RKO (cell line): ENCODE measurements around the gene OR1F1.
"Not testable (repeated sequence)": the region's sequence is repeated elsewhere in the genome, so short reads cannot be mapped to it uniquely, and the experiment has no call there.

ENCODE experiments used
- DNase-seq: peaks from one replicate; pipeline ENCODE4 v3.0.0-alpha.2; 2016; ENCODE audit warnings: low spot score

The OR1F1 gene

DNA sequence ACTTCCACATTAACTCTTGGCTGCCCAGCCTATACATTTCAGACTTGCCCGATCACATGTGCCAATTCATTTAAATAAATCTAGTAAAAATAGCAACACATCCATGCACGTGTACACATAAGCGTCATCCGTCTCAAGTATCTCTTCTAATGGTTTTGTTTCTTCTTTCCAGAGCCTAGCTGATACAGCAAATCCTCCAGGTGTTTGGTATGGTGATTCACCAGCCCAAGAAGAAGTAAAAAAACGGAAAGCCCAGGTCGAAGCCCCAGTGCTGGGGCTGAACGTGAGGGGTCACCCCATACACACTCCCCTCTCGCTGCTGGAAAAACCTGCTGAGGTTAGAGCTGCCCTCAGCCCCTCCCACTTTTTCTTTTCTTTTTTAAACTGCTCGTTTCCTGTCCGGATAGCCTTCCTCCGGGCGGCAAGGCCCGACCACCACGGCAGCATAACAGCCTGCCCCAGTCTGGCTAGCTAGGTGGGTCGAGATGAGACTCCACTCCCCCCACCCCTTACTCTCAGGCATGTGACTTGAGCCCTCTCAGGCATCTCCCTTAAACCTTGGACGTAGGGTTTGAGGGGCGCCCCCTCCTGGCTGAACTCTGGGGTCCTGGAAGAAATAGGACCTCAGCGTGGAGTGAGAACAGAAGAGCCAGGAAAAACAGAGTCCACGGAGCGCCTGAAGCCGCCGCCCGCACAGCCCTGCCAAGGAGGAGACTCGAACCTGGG, 13.9 kb upstream of the OR1F1 start:
- peak; percentile 56 for DNase-seq

DNA sequence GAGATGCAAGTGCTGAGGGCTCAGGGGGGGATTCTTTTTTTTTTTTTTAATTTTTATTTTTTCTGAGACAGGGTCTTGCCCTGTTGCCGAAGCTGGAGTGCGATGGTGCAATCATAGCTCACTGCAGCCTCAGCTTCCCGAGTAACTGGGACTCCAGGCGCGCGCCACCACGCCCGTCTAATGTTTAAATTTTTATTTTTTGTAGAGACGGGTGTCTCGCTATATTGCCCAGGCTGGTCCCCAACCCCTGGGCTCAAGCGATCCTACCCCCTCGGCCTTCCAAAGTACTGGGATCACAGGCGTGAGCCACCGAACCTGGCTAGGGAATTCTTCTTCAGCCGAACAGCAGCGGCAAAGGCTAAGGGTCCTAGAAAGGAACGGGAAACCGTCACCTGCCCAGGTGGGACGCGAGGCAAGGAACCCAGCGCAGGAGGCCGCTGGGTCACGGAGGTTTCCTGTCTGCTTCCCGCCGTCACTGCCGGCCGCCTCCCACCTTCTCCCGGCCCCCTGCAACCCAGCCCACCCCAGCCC, 13.3 kb upstream of the OR1F1 start:
- DNase-seq, result no peak

DNA sequence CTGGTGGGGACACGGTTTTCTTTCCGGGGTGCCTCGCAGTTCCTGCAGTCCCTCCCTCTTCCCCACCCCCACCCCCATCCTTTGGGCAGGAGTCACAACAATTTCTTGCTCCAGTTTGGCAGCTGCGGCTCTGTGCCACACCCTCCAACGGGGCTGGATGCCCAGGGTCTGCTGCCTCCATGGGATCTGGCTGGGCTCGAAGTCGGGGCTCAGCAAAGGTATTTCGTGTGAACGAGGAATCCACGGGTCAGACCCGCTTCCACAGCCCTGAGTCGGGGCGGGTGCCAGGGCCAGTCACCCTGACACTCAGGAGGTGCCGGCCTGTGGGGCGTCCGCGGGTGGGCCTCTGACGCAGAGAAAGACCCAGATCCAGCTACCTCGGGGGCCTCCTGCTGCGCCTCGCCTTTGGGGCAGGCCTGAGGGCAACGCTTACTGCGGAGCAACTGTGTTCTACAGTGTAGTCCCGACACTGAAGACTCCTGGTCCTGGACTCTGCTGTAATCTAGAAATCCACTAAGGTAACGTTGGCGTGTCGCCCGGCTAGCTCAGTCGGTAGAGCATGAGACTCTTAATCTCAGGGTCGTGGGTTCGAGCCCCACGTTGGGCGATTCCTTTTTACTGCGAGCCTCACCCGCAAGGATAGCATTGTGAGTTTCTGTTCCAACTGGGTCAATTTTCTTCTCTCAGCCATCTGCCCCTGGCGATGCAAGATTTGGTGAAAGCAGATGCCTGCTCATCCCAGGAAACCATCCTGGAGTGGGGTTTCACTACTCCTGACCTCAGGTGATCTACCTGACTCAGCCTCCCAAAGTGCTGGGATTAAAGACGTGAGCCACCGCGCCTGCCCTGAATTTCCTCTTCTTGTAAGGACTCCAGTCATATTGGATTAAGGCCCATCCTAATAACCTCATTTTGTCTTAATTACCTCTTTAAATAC, 12.6 kb upstream of the OR1F1 start:
- no peak for DNase-seq

DNA sequence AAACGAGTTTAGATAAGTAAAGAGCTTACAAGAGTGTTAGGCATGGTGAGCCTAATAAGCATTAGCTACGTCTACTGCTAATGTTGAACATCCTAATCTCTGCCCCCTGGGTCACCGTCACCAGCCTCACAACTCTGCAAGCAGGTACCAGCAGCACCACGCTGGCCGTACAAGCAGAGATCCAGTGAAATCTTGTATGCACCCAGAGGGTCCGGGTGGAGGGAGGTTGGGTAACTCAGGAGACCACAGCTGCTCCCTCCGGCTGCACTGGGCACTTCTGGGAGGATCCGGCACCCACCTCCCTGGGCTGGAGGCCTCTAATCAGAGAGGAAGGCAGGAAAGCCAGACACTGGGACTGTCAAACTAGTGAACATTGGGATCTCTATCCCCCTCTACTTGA, 8.4 kb upstream of the OR1F1 start:
- DNase-seq, result no peak

DNA sequence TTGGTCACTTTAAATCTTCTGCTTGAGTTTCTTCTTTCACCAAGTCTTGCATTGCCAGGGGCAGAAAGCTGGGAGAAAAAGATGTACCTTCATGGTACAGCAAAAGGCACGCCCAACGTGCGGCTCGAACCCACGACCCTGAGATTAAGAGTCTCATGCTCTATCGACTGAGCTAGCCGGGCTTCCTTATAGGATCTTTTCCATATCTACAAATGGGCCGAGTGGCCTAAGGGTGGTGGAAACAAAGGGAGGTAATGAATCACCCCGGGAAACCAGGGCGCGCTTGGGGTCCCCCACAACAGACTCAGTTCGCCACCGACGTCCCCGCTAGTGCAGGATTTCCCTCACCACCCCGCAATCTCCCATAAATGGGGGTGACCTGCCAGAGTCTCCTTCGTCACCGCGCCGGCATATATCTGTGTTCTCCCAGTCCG, 7.5 kb upstream of the OR1F1 start:
- DNase-seq, result no peak

DNA sequence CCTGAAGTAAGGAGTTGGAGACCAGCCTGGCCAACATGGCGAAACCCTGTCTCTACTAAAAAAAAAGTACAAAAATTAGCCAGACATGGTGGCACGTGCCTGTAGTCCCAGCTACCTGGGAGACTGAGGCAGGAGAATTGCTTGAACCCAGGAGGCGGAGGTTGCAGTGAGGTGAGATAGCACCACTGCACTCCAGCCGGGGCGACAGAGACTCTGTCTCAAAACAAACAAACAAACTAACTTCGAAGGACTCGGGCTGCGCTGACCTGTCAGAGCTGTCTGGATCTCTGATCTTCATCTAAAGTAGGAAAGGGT, 5.8 kb upstream of the OR1F1 start:
- DNase-seq, result not testable (repeated sequence)

DNA sequence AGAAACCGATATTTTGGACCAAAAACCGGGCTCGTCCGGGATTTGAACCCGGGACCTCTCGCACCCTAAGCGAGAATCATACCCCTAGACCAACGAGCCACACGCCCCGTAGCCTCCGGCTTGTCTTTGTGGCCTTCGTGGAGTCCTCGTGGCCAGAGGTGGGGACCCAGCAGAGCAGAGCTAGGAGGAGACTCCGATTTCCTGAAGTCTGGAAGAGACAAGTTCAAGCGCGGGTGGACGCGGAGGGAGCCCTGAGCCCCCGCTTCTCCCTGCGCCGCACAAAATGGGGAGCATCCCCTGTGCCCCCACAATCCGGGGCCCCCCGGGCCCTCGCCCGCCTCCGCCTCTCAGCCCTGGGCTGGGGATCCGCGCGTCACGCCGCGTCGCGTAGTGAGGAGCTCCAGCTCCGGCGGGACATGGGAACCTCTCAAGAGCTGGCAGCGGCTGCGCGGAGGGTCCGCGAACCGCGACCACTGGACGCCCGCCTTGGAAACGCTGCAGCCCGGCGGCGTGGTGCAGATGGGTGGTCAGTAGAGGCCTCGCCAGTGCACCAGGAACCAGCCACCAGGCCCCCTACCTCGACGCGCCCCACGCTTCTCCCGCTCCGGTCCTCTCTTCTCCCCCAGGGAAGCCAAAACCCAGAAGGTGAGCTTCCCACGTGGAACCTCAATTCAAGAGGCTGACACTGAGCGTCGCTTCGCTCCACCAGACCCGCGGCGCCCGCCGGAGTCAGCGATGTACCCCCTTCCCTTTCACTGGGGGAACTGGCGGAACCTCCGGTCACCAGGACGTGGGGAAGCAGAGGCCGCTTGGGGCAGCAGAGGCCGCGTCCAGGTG, 5.2 kb upstream of the OR1F1 start:
- no peak for DNase-seq

DNA sequence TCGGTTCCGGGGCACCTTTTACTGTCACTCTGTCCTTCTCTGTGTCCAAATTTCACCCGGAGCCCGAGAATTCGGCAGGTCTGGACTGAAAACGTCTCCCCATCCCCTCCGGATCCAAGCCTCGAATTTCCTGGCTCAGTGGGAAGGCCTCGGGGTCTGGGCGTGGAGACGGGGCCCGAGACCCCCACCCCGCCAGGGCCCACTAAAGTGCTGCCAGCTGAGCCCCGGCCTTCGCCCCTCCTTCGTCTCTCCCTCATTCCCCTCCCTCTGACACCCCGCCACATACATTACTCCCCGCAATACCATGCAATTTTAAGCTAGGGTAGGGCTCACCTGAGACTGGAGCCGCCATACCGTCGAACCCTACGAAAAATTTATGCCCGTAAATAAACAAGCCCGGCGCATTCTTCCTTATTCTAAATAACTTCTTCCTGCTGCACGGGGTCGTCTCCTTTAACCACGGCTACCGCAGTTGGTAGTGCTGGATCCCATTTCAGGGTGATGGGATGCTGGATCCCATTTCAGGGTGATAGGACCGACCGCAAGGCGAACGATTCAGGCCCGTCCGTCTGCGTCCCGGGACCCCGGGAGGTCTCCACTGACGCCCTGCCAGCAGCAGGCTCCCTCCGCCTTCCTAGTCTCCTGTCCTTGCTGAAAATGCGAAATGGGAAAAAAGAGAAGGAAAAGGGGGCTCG, 4.4 kb upstream of the OR1F1 start:
- DNase-seq, result no peak

DNA sequence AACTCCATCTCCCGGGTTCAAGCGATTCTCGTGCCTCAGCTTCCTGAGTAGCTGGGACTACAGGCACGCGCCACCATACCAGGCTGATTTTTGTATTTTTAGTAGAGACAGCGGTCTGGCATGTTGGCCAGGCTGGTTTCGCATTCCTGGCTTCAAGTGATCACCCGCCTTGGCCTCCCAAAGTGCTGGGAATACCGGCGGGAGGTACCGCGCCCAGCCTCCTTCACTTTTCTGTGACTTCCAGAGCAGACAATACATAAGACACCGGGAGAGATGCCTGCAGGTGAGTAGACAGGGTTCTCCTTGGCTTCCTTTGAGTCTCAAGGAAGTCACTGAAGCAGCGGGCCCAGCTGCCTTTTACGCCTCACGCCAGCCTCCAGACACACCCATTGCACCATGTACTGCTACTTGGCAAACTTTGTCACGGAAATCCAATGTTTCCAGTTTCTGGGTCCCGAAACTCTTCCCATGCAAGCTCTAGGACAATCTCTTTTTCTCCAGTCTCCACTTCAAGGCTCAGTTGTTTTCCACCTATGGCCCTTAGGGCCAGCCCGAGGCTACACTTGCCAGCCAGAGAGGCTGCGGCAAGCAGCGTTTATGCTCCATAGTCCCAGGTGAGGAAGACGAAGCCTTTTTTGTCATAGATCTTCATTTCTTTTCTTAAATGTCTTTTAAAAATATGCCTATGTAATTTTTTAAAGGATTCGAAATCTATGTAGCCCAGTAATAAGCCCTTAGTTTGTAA, 886 bp upstream of the OR1F1 start:
- no peak for DNase-seq

DNA sequence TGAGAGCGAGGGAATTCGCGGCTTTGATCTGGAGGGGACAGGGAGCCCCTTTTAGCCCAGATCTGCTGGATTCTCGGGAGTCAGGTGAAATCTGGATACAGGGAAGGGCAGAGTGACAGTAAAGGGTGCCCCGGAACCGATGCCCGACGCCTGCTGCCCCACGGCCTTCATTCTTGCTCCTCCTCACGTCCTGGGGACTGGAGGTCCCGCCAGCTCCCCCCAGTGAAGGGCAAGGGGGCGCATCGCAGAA, 596 bp downstream of the OR1F1 start:
- DNase-seq, result no peak

DNA sequence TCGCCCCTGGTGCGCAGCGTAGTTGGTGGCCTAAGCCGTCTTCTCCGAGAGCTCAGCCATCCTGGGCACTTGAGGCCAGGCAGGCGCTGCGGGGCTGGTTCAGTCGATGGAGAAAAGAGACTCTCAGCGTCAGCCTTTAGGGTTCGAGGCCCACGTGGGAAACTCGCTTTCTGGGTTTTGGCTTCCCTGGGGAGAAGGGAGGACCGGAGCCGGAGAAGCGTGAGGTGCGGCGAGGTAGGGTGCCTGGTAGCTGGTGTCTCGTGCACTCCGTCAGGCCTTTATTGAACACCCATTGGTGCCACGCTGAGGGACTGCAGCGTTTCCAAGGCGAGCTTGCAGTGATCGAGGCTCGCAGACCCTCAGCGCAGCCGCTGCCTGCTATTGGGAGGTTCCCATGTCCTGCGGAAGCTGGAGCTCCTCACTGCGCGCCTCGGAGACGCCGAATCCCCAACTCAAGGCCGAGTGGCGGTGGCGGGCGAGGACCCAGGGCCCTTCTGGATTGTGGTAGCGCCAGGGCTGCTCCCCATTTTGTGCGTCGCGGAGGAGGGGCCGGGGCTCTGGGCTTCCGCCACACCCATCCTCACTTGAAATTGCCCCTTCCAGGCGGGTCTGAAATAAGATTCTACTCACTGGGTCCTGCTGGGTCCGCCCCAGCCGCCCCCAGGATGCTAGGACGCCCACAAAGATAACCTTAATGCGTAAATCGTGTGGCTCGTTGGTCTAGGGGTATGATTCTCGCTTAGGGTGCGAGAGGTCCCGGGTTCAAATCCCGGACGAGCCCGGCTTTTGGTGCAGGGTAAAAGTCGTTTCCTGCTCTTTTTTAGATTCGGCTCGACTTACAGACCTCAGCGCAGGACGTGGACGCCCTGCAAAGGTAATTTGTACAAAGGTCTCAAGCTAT, 1.2 kb downstream of the OR1F1 start:
- DNase-seq, result no peak

DNA sequence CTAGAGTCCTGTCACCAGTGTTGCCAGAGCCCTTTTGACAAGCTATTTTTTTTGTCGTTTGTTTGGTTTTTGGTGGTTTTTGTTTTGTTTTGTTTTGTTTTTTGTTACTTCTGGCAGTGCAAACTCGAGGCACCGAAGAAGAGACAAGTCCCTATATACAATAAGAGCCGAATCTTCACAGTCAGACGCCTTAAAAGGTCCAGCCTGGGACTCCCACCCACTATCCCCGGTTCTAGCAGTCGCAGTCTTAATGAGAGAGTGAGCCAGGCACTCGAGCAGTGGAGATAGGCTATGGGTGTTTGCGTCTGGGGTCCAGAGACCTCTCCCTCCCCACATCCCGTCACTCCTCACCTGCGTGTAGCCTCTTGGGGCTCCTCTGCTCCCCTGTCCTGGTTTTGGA, 1.9 kb downstream of the OR1F1 start:
- no peak for DNase-seq

DNA sequence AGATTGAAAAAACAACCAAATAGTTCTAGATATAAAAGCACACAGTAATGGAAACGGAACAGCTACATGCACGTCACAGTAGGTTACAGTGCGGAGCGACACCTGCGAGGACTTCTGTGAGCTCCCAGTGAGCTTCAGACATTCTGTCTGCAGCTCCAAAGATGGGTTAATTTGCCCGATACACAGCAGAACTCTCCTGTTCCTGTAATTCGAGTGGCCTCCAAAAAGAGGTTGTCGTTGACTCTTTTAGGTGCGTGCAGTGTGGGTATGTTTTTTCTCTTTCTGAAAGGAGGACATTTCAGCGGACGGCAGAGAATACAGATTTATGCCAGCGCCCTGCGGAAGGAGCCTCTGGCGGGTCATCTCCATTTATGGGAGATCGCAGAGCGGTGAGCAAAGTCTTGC, 2.9 kb downstream of the OR1F1 start:
- no peak for DNase-seq

DNA sequence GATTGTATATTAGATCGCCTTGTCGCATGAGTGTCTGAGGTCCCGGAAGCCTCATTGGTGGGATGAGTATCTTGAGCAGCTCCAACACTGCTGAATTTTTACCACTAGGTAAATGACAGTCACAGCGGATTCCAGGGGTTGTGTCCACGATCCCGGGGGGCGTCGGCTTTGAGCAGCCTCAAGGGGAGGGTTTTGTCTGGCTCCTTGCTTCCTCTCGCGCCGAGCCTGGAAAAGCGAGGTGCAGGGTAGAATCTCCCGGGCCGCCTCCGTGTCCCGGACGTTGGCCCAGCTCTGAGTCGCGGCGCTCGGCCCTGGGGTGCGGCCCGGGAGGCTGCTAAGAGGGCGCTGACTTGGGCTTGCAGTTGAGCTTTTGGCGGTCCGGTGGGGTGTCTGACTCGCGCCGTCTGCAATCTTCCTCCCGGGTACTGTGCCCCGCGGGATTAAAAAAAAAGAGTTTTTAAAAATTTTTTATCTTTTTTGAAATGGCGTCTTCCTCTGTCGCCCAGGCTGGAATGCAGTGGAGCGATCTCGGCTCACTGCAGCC, 4.5 kb downstream of the OR1F1 start:
- no peak for DNase-seq

DNA sequence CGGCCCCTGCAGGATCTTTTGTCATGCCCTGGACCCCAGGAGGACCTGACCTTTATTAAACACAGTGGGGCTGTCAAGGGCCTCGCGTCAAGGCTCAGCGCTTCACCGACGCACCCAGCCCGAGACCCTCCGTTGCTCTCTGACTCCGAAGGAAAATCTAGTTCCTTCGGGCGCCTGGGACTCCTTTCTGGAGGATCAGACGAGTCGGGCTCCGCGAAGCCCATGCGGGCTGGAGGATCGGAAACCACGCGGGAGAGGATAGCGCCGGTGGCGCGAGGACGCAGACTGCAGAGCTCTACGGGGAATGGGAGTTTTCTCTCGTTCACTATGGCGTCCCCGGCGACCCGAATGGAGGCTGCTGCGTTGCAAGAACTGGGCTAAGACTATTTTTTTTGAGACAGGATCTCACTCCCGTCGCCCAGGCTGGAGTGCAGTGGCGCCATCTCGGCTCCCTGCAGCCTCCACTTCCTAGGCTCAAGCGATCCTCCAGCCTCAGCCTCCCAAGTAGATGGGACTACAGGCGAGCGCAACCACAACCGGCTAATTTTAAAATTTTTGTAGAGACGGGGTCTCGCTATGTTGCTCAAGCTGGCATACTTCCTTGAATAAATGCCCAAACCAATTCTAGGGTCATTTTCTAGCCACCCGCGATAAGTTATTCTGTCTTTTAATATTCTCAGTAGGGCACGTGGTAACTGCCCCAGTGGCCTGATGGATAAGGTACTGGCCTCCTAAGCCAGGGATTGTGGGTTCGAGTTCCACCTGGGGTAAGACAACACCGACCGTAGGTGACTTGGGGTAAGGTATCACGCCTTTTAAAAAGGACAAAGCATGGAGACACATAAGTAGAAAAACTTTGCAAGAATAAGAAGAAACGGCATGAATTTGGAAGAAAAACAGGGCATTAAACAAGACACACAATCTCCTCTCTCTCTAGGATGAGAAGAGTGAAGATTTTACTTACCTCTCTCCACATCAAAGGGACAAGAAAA, 5.5 kb downstream of the OR1F1 start:
- no peak for DNase-seq

DNA sequence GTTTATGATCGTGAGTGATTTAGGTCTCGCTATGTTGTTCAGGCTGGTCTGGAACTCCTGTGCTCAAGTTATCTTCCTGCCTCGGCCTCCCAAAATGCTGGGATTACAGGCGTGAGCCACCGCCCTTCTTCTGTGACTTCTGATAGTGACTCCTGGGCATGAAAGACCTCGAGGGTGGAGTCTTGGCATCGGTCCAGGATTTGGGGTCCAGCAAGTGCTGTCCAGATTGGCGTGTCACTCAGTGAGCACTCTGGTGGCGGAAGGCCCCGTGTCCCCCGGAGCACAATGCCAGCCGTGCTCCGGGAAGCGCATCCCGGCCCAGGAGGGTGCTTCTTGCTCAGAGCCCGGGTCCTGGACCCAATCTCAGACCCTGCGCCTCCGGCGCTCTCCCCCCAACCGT, 6.8 kb downstream of the OR1F1 start:
- no peak for DNase-seq

DNA sequence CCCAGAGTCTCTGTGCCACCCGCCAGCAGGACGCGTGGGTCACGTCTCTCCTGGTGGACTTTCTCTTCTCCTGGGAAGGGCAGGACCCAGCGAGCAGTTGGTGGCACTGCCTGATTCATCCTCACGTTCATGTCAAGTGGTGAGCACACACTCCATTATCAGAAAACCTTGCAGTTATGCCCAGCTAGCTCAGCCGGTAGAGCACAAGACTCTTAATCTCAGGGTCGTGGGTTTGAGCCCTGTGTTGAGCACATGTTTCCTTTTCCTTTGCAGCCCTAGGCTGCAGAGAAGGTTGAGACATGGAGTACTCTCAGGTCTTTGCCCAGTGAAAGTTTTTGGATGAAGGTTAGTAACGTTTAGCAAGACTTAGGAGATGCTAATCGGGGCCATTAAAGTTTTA, 8.0 kb downstream of the OR1F1 start:
- DNase-seq, result no peak

DNA sequence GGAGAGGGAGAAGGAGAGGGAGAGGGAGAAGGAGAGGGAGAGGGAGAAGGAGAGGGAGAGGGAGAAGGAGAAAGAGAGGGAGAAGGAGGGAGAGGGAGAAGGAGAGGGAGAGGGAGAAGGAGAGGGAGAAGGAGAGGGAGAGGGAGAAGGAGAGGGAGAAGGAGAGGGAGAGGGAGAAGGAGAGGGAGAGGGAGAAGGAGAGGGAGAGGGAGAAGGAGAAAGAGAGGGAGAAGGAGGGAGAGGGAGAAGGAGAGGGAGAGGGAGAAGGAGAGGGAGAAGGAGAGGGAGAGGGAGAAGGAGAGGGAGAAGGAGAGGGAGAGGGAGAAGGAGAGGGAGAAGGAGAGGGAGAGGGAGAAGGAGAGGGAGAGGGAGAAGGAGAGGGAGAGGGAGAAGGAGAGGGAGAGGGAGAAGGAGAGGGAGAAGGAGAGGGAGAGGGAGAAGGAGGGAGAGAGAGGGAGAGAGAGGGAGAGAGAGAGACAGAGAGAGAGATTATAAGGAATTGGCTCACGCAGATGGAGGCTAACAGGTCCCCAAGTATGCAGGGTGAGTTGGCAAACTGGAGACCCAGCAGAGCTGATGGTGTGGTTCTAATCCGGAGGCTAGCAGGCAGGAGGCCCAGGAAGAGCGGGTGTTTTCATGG, 9.8 kb downstream of the OR1F1 start:
- not testable (repeated sequence) for DNase-seq
